DMS114 treated with DMSO at 0.1 percent for 48 hours (cell line): ENCODE data around the gene SPATA25.

Experiments used
- DNase-seq: peaks from one replicate; lab custom pipeline; 2025; ENCODE audit not compliant: unreplicated experiment; lab: John Stamatoyannopoulos, UW

The SPATA25 gene

DNA sequence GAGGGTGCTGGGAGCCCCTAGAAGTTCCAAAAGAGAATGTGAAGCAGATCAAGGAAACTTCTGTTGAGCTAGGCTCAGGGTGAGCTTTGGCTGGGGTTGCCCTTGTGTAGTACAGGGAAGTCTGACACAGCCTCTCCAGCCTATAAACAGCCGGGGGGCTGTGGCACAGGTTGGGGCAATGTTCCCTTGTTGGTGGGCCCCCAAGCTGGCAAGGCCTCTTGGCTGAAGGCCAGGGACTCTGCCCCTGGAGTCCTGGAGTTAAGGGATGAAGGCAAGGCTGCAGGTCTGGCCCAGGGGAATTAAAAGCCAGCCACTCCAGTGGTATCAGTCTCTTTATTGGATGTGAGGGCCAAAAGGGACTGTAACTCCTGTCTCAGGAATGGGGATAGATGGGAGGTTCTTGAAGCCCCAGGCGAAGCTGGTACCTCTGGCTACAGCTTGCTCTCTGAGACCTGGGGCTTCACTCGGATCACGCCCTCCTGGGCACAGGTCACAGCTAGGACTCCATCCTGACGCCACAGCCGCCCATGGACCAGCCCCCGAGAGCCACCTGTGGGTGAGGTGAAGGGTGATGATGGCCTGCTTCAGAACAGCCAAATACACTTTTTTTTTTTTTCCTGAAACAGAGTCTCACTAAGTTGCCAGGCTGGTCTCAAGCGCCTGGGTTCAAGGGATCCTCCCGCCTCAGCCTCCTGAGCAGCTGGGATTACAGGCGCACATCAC, 45.9 kb downstream of the SPATA25 start:
- DNase-seq, result no peak

DNA sequence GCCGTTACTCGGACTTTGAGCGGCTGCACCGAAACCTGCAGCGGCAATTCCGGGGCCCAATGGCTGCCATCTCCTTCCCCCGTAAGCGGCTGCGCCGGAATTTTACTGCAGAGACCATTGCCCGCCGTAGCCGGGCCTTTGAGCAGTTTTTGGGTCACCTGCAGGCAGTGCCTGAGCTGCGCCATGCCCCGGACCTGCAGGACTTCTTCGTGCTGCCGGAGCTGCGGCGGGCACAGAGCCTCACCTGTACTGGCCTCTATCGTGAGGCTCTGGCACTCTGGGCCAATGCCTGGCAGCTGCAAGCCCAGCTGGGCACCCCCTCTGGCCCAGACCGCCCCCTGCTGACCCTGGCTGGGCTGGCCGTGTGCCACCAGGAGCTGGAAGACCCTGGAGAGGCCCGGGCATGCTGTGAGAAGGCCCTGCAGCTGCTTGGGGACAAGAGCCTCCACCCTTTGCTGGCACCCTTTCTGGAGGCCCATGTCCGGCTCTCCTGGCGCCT, 46.7 kb downstream of the SPATA25 start:
- no peak for DNase-seq

DNA sequence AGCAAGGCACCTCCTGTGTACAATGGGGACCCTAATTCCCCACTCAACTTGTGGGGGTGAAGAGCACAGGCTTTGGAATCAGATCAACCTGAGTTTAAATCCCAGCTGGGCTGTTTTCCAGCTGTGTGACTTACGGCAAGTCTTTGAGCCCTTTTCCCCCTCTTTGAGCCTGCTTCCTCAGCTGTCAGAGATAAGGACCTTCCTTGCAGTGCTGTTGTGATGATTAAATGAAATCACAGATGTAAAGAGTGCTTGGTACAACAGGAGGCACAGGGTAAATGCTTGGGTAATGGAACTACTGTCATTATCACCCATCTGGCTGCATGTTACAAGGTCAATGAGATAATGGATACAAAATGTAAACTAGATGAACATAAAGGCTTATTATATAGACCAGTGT, 50.6 kb downstream of the SPATA25 start:
- no peak for DNase-seq
